HEK293T (cell line): ENCODE data around the gene PRR7.

Source experiments
- BHLHE40 ChIP-seq: fragments of 450-650 bp; IDR thresholded peaks from 2 replicates; pipeline ENCODE4 v1.6.1; 2016; ENCODE audit warnings: mild to moderate bottlenecking, moderate library complexity, borderline replicate concordance
- FOXA1 ChIP-seq: fragments of 450-650 bp; IDR thresholded peaks from 2 replicates; pipeline ENCODE4 v1.6.1; 2016; ENCODE audit warnings: mild to moderate bottlenecking
- HDGF ChIP-seq: fragments of 450-650 bp; IDR thresholded peaks from 2 replicates; pipeline ENCODE4 v1.6.1; 2017; ENCODE audit warnings: antibody characterized with exemption, borderline replicate concordance

DNA sequence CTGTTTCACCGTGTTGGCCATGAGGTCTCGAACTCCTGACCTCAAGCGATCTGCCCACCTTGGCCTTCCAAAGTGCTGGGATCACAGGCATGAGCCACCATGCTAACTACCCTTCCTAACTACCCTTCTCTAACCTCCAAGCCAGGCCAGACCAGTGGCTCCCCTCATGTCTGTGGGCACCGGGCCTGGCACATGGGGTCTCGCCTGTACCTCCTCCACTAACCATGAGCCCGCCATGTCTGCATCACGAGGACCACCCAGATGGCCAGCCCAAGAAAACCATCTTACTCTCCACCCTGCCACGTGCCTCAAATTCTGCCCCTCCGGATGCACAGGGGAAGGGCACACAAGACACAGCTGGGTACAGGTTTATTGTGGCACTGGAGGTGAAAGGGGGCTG is 36.4 kb downstream of the PRR7 start:
- no peak for TF ChIP-seq FOXA1
- TF ChIP-seq HDGF = no peak
- TF ChIP-seq BHLHE40 = no peak
